H9 (cell line): ENCODE results near the gene IMMP1L. TPM values are rescaled to one million over a fixed set of nuclear protein-coding genes. Genes with fewer than 3 reads are reported as not detected.

ENCODE experiments used
- DNase-seq: peaks from one replicate; pipeline ENCODE4 v3.0.0-alpha.2; 2017
- H2AFZ ChIP-seq: one replicate; pipeline ENCODE4 v1.6.1; 2013; ENCODE audit warnings: mild to moderate bottlenecking, low read length, control low read depth, moderate library complexity
- H2AK5ac ChIP-seq: 2 replicates; pipeline ENCODE4 v1.6.1; 2013; ENCODE audit warnings: low read length, control low read depth, mixed read lengths; ENCODE audit not compliant: insufficient read length
- H2BK120ac ChIP-seq: one replicate; pipeline ENCODE4 v1.6.1; 2013; ENCODE audit warnings: low read depth, mild to moderate bottlenecking, low read length, control low read depth, inconsistent platforms; ENCODE audit not compliant: poor library complexity, severe bottlenecking
- H2BK12ac ChIP-seq: 2 replicates; pipeline ENCODE4 v1.6.1; 2013; ENCODE audit warnings: low read length, control low read depth, mixed read lengths, low read depth; ENCODE audit not compliant: insufficient read length
- H2BK15ac ChIP-seq: 2 replicates; pipeline ENCODE4 v1.6.1; 2013; ENCODE audit warnings: low read depth, low read length, control low read depth
- H2BK20ac ChIP-seq: one replicate; pipeline ENCODE4 v1.6.1; 2013; ENCODE audit warnings: low read depth, mild to moderate bottlenecking, low read length, control low read depth, inconsistent platforms; ENCODE audit not compliant: poor library complexity, severe bottlenecking
- H2BK5ac ChIP-seq: 2 replicates; pipeline ENCODE4 v1.6.1; 2013; ENCODE audit warnings: low read length, control low read depth, mixed read lengths; ENCODE audit not compliant: insufficient read length
- H3K14ac ChIP-seq: 2 replicates; pipeline ENCODE4 v1.6.1; 2013; ENCODE audit warnings: low read length, control low read depth; ENCODE audit not compliant: insufficient read depth
- H3K18ac ChIP-seq: 2 replicates; pipeline ENCODE4 v1.6.1; 2013; ENCODE audit warnings: low read depth, mild to moderate bottlenecking, mixed read lengths, low read length, control low read depth; ENCODE audit not compliant: insufficient read length
- H3K23ac ChIP-seq: 2 replicates; pipeline ENCODE4 v1.6.1; 2013; ENCODE audit warnings: low read length, control low read depth, mixed read lengths, low read depth; ENCODE audit not compliant: insufficient read length
- H3K23me2 ChIP-seq: 2 replicates; pipeline ENCODE4 v1.6.1; 2013; ENCODE audit warnings: low read depth, mild to moderate bottlenecking, mixed read lengths, low read length, control low read depth; ENCODE audit not compliant: insufficient read length, poor library complexity, severe bottlenecking
- H3K27ac ChIP-seq: 2 replicates; pipeline ENCODE4 v1.5.1; 2013; ENCODE audit warnings: low read length, control low read depth, mixed read lengths, low read depth; ENCODE audit not compliant: insufficient read length
- H3K27me3 ChIP-seq: 2 replicates; pipeline ENCODE4 v1.6.1; 2013; ENCODE audit warnings: low read length, control low read depth, inconsistent platforms; ENCODE audit not compliant: insufficient read depth
- H3K4ac ChIP-seq: 2 replicates; pipeline ENCODE4 v1.6.1; 2013; ENCODE audit warnings: low read depth, mild to moderate bottlenecking, control low read depth, inconsistent platforms, low read length, moderate library complexity
- H3K4me1 ChIP-seq: 2 replicates; pipeline ENCODE4 v1.6.1; 2013; ENCODE audit warnings: low read length, control low read depth, inconsistent platforms; ENCODE audit not compliant: insufficient read depth
- H3K4me2 ChIP-seq: 2 replicates; pipeline ENCODE4 v1.6.1; 2013; ENCODE audit warnings: low read length, control low read depth, mixed read lengths; ENCODE audit not compliant: insufficient read length, insufficient read depth
- H3K56ac ChIP-seq: 2 replicates; pipeline ENCODE4 v1.6.1; 2013; ENCODE audit warnings: low read depth, mild to moderate bottlenecking, mixed read lengths, low read length, control low read depth; ENCODE audit not compliant: insufficient read length
- H3K79me1 ChIP-seq: 2 replicates; pipeline ENCODE4 v1.6.1; 2013; ENCODE audit warnings: low read depth, mild to moderate bottlenecking, moderate library complexity, low read length, control low read depth, inconsistent platforms; ENCODE audit not compliant: insufficient read depth, poor library complexity, severe bottlenecking
- H3K79me2 ChIP-seq: 2 replicates; pipeline ENCODE4 v1.6.1; 2013; ENCODE audit warnings: low read length, control low read depth, inconsistent platforms; ENCODE audit not compliant: insufficient read depth
- H3K9ac ChIP-seq: 2 replicates; pipeline ENCODE4 v1.6.1; 2013; ENCODE audit warnings: low read length, control low read depth, mixed read lengths; ENCODE audit not compliant: insufficient read length; ENCODE audit errors: extremely low read depth
- H3K9me3 ChIP-seq: one replicate; pipeline ENCODE4 v1.6.1; 2013; ENCODE audit warnings: low read depth, low read length, inconsistent platforms; ENCODE audit not compliant: control insufficient read depth
- H3T11ph ChIP-seq: one replicate; pipeline ENCODE4 v1.6.1; 2013; ENCODE audit warnings: mild to moderate bottlenecking, low read length, control low read depth, inconsistent platforms
- H4K20me1 ChIP-seq: one replicate; pipeline ENCODE4 v1.6.1; 2013; ENCODE audit not compliant: control insufficient read depth, insufficient read length, insufficient read depth
- H4K5ac ChIP-seq: 2 replicates; pipeline ENCODE4 v1.6.1; 2013; ENCODE audit warnings: low read depth, mild to moderate bottlenecking, mixed read lengths, low read length, control low read depth; ENCODE audit not compliant: insufficient read length
- H4K8ac ChIP-seq: replicated peaks from 2 replicates; pipeline ENCODE4 v1.6.1; 2013; ENCODE audit warnings: low read length, control low read depth, mixed read lengths, low read depth; ENCODE audit not compliant: insufficient read length
- H4K91ac ChIP-seq: 2 replicates; pipeline ENCODE4 v1.6.1; 2013; ENCODE audit warnings: low read depth, mild to moderate bottlenecking, moderate library complexity, mixed read lengths, low read length, control low read depth; ENCODE audit not compliant: insufficient read length
- H3K27ac Mint-ChIP-seq, 3 experiments: 2 replicates in 2 of 3; 3 replicates in 1 of 3; pipeline ENCODE4 v1.8.0; 2020 to 2021; ENCODE audit warnings: mixed read lengths in 3 of 3, mild to moderate bottlenecking in 1 of 3, moderate library complexity in 1 of 3
- H3K27me3 Mint-ChIP-seq: 2 replicates; pipeline ENCODE4 v1.8.0; 2021; ENCODE audit warnings: low read depth, mild to moderate bottlenecking, moderate library complexity, mixed read lengths
- H3K36me3 Mint-ChIP-seq, 3 experiments: 2 replicates in 2 of 3; 3 replicates in 1 of 3; pipeline ENCODE4 v1.8.0; 2020 to 2021; ENCODE audit warnings: low read depth in 3 of 3, mixed read lengths in 3 of 3; ENCODE audit not compliant: insufficient read depth in 1 of 3
- H3K4me1 Mint-ChIP-seq, 2 experiments: 2 replicates each; pipeline ENCODE4 v1.8.0; 2020; ENCODE audit warnings: mixed read lengths in 2 of 2
- H3K4me3 Mint-ChIP-seq, 2 experiments: 2 replicates in 1 of 2; 3 replicates in 1 of 2; pipeline ENCODE4 v1.8.0; 2020 to 2021; ENCODE audit warnings: mild to moderate bottlenecking in 2 of 2, mixed read lengths in 2 of 2, moderate library complexity in 1 of 2
- H3K9me3 Mint-ChIP-seq, 2 experiments: 2 replicates in 1 of 2; 3 replicates in 1 of 2; pipeline ENCODE4 v1.8.0; 2020; ENCODE audit warnings: mild to moderate bottlenecking in 2 of 2, mixed read lengths in 2 of 2, moderate library complexity in 1 of 2
- CTCF ChIP-seq: fragments of 200-600 bp; sonication (generic); conservative IDR thresholded peaks from 3 replicates; pipeline ENCODE4 v1.8.0; 2021; ENCODE audit warnings: antibody characterized with exemption, mild to moderate bottlenecking
- WGBS: extraction: QIAGEN DNeasy Blood & Tissue Kit; methylation state at CpG from one replicate; pipeline ENCODE4 v1.1.7; 2013; ENCODE audit warnings: missing lambda C conversion rate, low lambda C conversion rate, mixed read lengths; ENCODE audit not compliant: insufficient read length; ENCODE audit errors: extremely low coverage; 5-methylcytosine and 5-hydroxymethylcytosine counted together
- total RNA-seq: library from RNA; stranded (reverse); gene quantifications from 2 replicates; pipeline ENCODE4 v1.2.1, GENCODE V29; 2021

Gene IMMP1L
- total RNA-seq, 1 experiment from 2014 or later, result 27.0 TPM

- Histone ChIP-seq H3K18ac (no peak overlapping the region), H3K4me1 (peaks cover 7% of the 10 kb centered on the region), H2BK20ac (peak overlapping the region; percentile 26), H3T11ph (no peak overlapping the region), H4K8ac (no peak overlapping the region), H3K79me1 (no peaks in the 10 kb centered on the region), H2AK5ac (no peak overlapping the region), H3K23me2 (no peaks in the 10 kb centered on the region), H2BK120ac (no peak overlapping the region), H4K20me1 (no peaks in the 10 kb centered on the region), H3K9me3 (no peaks in the 10 kb centered on the region), H3K9ac (no peak overlapping the region), H4K5ac (no peak overlapping the region), H3K4me2 (no peak overlapping the region), H2BK12ac (no peak overlapping the region), H3K14ac (no peak overlapping the region), H4K91ac (no peak overlapping the region), H3K4ac (no peak overlapping the region), H2AFZ (no peak overlapping the region), H2BK5ac (no peak overlapping the region), H3K27me3 (no peaks in the 10 kb centered on the region), H2BK15ac (no peak overlapping the region), H3K56ac (no peak overlapping the region), H3K27ac (no peak overlapping the region), H3K79me2 (no peaks in the 10 kb centered on the region), H3K23ac (no peak overlapping the region)
- Mint-ChIP-seq H3K4me1 (peaks cover 68 to 77% of the 10 kb centered on the region in 2 experiments), H3K4me3 (no peak overlapping the region), H3K36me3 (peaks cover 0 to 3% (median 0%) of the 10 kb centered on the region in 3 experiments; a peak in 1 of 7 replicates), H3K27ac (no peak overlapping the region), H3K9me3 (no peaks in the 10 kb centered on the region), H3K27me3 (no peaks in the 10 kb centered on the region)
- DNase-seq, result no peak
- WGBS, result no CpG with 5 or more reads among the region's 2 CpGs
- TF ChIP-seq CTCF, result no peak
Observed at GRCh38 chr11:31417816-31418215, 91.6 kb downstream of the IMMP1L start.
